Measurements from ENCODE around the gene AIP.
"Not testable (repeated sequence)": the region's sequence is repeated elsewhere in the genome, so short reads cannot be mapped to it uniquely, and the experiment has no call there.

The AIP gene

GRCh38 chr11:67468759-67469507, 13.9 kb upstream of the AIP start, which contains the start of gene TMEM134:
Gene TMEM134, minus strand, starts transcription at chr11:67469251. Its CDS starts 59 bp downstream, at chr11:67469192.
- peak; percentile 59 to 94 (median 87) for DNase-seq

DNA sequence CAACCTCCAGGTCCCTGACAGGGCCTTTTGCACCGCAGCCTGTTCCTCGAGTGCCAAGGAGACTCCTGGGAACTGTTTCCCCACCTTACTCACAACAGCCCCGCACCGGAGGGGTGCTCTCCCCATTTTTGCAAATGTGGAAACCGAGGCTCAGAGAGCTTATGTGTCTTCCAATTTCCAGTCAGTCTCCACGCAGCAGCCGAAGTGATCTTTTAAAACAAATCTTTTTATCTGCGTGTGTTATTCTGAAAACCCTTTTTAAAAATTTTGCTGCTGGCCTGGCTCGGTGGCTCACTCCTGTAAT, 13.4 kb upstream of the AIP start:
- no peak for DNase-seq

GRCh38 chr11:67470337-67471002, 12.4 kb upstream of the AIP start:
- no peak for DNase-seq

DNA sequence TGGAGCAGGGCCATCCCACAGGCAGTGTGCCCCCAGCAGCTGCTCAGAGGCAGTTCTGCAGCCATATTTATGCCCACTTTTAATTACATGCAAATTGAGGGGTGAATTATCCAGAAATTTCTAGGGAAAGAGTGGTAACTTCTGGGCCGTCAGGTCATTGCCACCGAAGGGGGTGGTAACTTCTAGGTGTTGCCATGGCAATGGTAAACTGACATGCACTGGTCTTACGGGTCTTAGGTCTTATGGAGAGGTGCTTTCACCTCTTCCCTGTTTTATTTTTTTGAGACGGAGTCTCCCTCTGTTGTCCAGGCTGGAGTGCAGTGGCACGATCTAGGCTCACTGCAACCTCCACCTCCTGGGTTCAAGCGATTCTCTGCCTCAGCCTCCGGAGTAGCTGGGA, 9.9 kb upstream of the AIP start:
- DNase-seq, result no peak

DNA sequence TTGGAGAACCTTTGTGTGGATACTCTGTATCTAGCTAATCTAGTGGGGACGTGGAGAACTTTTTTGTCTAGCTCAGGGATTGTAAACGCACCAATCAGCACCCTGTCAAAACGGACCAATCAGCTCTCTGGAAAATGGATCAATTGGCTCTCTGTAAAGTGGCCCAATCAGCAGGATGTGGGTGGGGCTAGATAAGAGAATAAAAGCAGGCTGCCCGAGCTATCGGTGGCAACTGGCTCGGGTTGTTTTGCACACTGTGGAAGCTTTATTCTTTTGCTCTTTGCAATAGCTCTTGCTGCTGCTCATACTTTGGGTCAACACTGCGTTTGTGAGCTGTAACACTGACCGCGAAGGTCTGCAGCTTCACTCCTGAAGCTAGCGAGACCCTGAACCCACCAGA, 6.1 kb upstream of the AIP start:
- DNase-seq, result not testable (repeated sequence)

DNA sequence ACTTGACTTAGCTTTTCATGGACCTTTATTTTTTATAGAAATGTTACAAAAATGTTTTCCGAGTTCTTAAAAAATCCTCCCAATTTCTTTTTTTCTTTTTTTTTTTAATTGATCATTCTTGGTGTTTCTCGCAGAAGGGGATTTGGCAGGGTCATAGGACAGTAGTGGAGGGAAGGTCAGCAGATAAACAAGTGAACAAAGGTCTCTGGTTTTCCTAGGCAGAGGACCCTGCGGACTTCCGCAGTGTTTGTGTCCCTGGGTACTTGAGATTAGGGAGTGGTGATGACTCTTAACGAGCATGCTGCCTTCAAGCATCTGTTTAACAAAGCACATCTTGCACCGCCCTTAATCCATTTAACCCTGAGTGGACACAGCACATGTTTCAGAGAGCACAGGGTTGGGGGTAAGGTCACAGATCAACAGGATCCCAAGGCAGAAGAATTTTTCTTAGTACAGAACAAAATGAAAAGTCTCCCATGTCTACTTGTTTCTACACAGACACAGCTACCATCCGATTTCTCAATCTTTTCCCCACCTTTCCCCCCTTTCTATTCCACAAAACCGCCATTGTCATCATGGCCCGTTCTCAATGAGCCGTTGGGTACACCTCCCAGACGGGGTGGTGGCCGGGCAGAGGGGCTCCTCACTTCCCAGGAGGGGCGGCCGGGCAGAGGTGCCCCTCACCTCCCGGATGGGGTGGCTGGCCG, 5.3 kb upstream of the AIP start:
- not testable (repeated sequence) for DNase-seq

DNA sequence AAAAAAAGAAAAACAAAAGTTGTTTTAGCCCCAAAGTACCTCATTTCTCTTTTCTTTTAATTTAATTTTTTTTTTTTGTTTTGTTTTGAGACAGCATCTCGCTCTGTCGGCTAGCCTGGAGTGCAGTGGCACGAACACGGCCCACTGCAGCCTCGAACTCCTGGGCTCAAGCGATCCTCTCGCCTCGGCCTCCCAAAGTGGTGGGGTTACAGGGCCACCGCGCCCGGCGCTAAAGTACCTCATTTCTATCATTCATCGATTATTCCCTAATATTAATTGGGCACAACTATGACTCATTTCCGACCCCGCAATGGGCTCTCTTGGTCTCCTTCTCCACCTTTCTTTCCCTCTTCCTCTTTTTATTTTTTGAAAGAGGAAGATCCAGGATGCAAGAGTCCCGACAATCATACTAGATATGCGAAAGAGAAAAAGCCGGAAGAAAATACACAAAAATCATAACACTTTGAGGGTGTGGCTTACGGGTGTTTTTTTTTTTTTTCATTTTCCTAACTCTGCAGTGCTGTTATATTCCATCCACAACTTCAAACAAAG, 475 bp upstream of the AIP start:
- no peak for DNase-seq

DNA sequence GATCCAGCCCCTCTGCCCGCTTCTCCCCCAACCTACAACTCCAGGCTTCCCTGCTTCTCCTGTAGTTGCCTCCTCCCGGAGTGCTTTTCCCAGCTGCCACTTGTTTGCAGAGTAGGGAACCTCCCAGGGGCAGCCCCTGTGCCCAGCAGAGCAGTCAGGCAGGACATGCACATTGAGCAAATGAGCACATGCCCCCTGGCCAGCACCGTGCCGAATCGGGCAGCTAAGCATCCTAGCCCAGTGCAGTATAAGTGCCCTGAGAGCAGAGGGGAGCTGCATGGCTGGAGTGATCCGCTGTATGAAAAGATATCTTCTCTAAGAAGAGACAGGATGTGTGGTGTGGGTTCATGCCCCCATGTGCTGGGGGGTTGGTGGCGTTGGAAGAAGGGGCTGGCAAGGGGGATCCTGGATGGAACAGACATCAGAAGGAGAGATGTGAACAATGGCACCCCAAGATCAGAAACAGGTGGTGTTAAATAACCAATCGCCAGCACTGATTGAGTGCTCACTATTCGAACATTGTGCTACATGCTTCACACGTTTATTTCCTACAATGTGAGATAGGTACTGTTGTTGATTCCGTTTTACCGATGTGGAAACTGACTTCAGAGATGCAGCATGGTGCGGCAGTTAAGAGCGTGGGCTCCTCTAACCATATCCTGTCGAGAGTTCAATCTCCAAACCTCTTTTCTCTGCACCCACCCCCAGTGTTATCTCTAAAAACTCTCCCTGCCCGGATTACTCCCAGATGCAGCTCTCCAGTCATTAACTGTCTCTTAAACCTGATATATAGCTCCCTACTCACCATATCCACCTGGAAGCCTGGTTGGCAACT, 1.2 kb downstream of the AIP start:
- DNase-seq, result no peak

GRCh38 chr11:67484847-67485311, 2.1 kb downstream of the AIP start:
- DNase-seq, result peak in 5 of 14 donors; percentile 8 to 26 (median 20)

- DNase-seq, result not testable (repeated sequence)
Observed at GRCh38 chr11:67485873-67486361, 3.1 kb downstream of the AIP start.

- no peak for DNase-seq
Observed at GRCh38 chr11:67486481-67487195, 3.8 kb downstream of the AIP start.

DNA sequence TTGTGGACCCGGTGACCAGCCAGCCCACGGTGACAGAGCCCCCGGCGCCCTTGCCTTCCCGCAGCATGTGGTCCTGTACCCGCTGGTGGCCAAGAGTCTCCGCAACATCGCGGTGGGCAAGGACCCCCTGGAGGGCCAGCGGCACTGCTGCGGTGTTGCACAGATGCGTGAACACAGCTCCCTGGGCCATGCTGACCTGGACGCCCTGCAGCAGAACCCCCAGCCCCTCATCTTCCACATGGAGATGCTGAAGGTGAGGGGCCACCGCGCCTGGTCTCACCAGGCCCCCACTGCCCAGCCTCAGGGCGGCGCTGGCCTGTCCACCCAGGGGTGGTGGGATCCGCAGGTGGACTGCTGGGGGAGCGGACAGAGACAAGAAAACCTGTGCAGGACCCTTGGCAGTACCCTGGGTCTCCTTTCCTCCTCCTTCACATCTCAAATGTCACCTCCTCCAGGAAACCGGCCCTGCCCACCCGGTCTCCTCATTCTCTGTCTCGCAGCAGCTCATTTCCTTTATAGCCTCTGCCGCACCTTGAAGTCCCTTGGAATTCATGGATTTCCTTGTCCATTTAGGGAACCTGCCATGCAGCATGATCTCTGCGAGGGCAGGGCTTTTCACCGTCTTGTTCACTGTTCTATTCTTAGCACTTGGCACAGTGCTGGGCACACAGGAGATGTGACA, 6.5 kb downstream of the AIP start:
- no peak for DNase-seq

DNA sequence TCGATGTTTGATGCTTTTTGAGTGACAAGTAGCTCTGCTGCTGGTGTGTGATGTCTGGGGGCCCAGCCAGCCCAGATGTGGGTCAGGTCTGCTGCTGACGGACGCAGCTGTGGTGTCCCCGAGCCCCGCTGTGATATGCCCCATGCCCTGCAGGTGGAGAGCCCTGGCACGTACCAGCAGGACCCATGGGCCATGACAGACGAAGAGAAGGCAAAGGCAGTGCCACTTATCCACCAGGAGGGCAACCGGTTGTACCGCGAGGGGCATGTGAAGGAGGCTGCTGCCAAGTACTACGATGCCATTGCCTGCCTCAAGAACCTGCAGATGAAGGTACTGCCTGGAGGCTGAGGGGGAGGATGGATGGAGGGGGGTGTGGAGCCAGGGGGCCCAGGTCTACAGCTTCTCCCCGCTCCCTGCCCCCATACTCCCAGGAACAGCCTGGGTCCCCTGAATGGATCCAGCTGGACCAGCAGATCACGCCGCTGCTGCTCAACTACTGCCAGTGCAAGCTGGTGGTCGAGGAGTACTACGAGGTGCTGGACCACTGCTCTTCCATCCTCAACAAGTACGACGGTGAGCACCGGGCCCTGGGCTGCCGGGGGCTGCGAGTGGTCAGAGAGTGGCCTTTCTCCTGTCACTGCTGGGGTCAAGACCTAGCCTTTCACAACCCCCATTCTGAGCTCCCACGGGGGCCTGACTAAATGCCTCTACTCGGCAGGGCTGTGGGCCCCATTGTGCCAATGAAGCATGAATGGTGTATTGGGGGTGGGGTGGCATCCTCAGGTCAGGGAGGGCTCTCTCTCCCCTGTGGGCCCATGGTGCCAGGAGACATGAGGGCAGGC, 7.3 kb downstream of the AIP start:
- DNase-seq, result no peak

- no peak for DNase-seq
Observed at GRCh38 chr11:67490727-67491065, 7.9 kb downstream of the AIP start.

- no peak for DNase-seq
Observed at GRCh38 chr11:67491276-67492068, 8.6 kb downstream of the AIP start.

DNA sequence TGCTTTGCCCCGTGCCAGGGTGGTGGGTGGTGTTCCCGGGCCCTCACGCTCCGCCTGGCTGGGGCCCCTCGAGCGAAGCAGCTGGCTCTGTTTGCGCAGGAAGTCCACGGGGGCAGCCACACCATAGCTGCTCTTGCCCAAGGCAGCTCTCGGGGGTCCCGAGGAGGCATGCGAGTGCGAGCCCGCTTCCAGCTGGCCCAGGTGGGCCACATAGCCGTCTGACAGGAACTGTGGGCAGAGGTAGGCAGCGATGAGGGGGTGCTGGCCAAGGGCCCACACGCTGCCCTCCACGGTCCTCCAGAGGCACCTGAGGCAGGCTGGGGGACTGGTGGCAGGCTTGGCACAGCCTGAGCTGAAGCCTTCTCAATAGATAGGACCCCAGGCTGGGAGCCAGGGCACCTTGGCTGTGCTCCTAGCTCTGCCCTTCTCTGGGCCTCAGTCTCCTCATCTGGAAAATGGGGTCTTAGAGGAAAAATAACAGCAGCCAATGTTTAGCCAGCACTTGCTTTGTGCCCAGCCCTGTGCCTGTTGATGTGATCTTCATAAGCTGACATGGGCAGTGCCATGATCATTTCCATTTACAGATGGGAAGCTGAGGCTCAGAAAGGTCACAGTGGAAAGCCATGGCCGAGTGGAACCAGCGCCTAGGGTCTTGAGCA, 9.4 kb downstream of the AIP start:
- no peak for DNase-seq

DNA sequence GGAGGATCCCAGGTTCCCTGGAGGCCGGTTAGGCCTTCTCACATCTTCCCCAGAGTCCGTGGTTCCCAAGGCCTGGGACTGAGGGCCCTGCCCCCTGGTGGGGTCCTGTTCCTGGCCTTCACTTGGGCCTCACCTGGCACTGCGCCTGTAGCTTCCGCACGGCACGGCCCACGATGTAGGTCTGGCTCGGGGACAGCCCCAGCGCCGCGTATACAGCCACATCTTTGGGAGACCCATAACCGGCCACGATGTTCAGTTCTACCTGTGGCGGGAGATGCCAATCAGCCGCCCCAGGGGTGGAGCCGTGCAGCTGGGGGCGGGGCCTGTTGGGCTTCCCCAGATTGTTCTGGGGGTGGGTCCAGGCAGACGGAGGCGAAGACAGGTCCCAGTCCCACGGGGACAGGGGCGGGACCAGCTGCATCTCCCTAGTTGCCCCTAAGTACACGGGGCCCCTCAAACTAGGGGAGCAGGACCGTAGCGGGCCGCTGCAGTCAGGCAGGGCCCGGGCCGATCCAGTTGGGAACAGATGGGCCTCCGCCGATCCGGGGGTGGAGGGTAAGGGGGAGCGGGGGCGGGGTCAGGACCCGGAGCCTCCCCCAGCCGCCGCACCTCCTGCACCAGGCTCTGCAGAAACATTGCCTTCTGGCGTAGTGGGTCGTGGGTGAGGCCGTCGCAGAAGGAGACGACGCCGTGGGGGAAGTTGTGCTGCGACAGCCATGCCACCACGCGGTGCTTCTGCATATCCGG, 10.1 kb downstream of the AIP start:
- no peak for DNase-seq

Data from C1 segment of cervical spinal cord (tissue), 14 donors.